ENCODE data around the gene ATP11A. TPM values are rescaled to one million over a fixed set of nuclear protein-coding genes. Genes with fewer than 3 reads are reported as not detected.
A peak's percentile ranks its signal among the peaks of the same experiment; 100 is the strongest.

ATP11A gene
- total RNA-seq, 2 donors from 2014 or later, result 122 to 140 TPM

DNA sequence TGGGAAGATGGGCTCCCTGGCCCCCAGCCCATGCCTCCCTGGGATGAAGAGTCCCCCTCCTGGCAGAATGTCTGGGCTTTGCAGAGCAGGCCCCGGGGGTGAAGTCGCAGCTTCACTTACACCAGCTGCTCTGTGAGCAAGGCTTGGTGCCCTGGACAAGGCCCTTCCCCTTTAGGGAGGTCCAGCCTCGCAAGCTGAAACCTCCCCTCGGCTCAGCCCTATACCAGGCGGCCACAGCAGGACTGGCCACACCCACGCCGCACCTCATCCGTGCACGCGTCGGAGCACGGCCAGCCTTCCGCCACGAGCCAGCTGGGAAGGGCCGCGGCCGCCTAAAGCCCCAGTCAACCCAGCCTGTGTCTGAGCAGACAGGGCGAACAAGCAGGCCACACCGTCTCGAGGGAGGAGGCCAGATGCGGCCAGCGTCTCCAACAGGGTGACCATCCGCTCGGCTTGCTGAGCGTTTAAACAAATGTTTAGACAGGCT lies 196.0 kb downstream of the ATP11A start:
- no peaks in the 10 kb centered on the region for H3K9me3 Mint-ChIP-seq
- no peaks in the 10 kb centered on the region for H3K27me3 ChIP-seq (ENCODE audit: control insufficient read depth, insufficient read depth, low read length, poor library complexity, severe bottlenecking)
- H3K9ac ChIP-seq (ENCODE audit: extremely low read depth, low read length, poor library complexity, severe bottlenecking), result peak overlapping the region; percentile 6
- peaks cover under 1% of the 10 kb centered on the region for H3K36me3 Mint-ChIP-seq (ENCODE audit: low read depth)
- H3K27ac Mint-ChIP-seq, result no peak overlapping the region
- peaks cover 4% of the 10 kb centered on the region for H3K4me1 Mint-ChIP-seq
- peaks cover 23% of the 10 kb centered on the region for H3K36me3 ChIP-seq (ENCODE audit: control insufficient read depth, insufficient read depth, low read length)
- peak overlapping the region; percentile 47 for H3K4me3 ChIP-seq (ENCODE audit: low read length)
- H3K27ac ChIP-seq (ENCODE audit: low read depth, low read length), result no peak overlapping the region
- H3K4me3 Mint-ChIP-seq, result peak overlapping the region; percentile 30
- peaks cover 7% of the 10 kb centered on the region for H3K4me1 ChIP-seq (ENCODE audit: control insufficient read depth, insufficient read depth, low read length)
- DNase-seq, result peak; percentile 96
- H3K27me3 Mint-ChIP-seq (ENCODE audit: insufficient read depth), result no peaks in the 10 kb centered on the region
- TF ChIP-seq, protein P1, sequence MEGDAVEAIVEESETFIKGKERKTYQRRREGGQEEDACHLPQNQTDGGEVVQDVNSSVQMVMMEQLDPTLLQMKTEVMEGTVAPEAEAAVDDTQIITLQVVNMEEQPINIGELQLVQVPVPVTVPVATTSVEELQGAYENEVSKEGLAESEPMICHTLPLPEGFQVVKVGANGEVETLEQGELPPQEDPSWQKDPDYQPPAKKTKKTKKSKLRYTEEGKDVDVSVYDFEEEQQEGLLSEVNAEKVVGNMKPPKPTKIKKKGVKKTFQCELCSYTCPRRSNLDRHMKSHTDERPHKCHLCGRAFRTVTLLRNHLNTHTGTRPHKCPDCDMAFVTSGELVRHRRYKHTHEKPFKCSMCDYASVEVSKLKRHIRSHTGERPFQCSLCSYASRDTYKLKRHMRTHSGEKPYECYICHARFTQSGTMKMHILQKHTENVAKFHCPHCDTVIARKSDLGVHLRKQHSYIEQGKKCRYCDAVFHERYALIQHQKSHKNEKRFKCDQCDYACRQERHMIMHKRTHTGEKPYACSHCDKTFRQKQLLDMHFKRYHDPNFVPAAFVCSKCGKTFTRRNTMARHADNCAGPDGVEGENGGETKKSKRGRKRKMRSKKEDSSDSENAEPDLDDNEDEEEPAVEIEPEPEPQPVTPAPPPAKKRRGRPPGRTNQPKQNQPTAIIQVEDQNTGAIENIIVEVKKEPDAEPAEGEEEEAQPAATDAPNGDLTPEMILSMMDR (conservative IDR thresholded peaks at IDR 0.05), result no peak
- no peaks in the 10 kb centered on the region for H3K9me3 ChIP-seq (ENCODE audit: control insufficient read depth, low read length)
- WGBS, 2 experiments (ENCODE audit: insufficient coverage in 1 of 2, insufficient read length in 1 of 2), result 20 to 34% methylated on average over 20 to 25 of the region's 25 CpGs

- Mint-ChIP-seq H3K27me3 (ENCODE audit: insufficient read depth) (no peaks in the 10 kb centered on the region), H3K9me3 (no peaks in the 10 kb centered on the region), H3K36me3 (ENCODE audit: low read depth) (no peaks in the 10 kb centered on the region), H3K4me3 (no peak overlapping the region), H3K27ac (no peak overlapping the region), H3K4me1 (peaks cover 15% of the 10 kb centered on the region)
- DNase-seq, result no peak
- Histone ChIP-seq H3K36me3 (ENCODE audit: control insufficient read depth, insufficient read depth, low read length) (peaks cover 13% of the 10 kb centered on the region), H3K9me3 (ENCODE audit: control insufficient read depth, low read length) (no peaks in the 10 kb centered on the region), H3K27me3 (ENCODE audit: control insufficient read depth, insufficient read depth, low read length, poor library complexity, severe bottlenecking) (no peaks in the 10 kb centered on the region), H3K9ac (ENCODE audit: extremely low read depth, low read length, poor library complexity, severe bottlenecking) (no peak overlapping the region), H3K27ac (ENCODE audit: low read depth, low read length) (no peak overlapping the region), H3K4me1 (ENCODE audit: control insufficient read depth, insufficient read depth, low read length) (peaks cover 13% of the 10 kb centered on the region), H3K4me3 (ENCODE audit: low read length) (no peak overlapping the region)
- TF ChIP-seq, protein P1 (conservative IDR thresholded peaks at IDR 0.05), result no peak
- whole genome bisulfite sequencing, 2 experiments (ENCODE audit: insufficient coverage in 1 of 2, insufficient read length in 1 of 2), result 94 to 96% methylated on average over 5 to 6 of the region's 6 CpGs
Measured at GRCh38 chr13:112887151-112887550, 197.3 kb downstream of the ATP11A start.

- TF ChIP-seq, protein P1 (conservative IDR thresholded peaks at IDR 0.05), result no peak
- Mint-ChIP-seq H3K27ac (no peak overlapping the region), H3K27me3 (ENCODE audit: insufficient read depth) (no peaks in the 10 kb centered on the region), H3K4me3 (no peak overlapping the region), H3K9me3 (no peaks in the 10 kb centered on the region), H3K36me3 (ENCODE audit: low read depth) (no peaks in the 10 kb centered on the region), H3K4me1 (peaks cover 19% of the 10 kb centered on the region)
- H3K36me3 ChIP-seq (ENCODE audit: control insufficient read depth, insufficient read depth, low read length), result peaks cover 11% of the 10 kb centered on the region
- H3K9me3 ChIP-seq (ENCODE audit: control insufficient read depth, low read length), result no peaks in the 10 kb centered on the region
- H3K4me3 ChIP-seq (ENCODE audit: low read length), result no peak overlapping the region
- peaks cover 18% of the 10 kb centered on the region for H3K4me1 ChIP-seq (ENCODE audit: control insufficient read depth, insufficient read depth, low read length)
- no peak overlapping the region for H3K27ac ChIP-seq (ENCODE audit: low read depth, low read length)
- WGBS, 2 experiments (ENCODE audit: insufficient coverage in 1 of 2, insufficient read length in 1 of 2), result 89 to 92% methylated on average over 6 to 10 of the region's 10 CpGs
- H3K27me3 ChIP-seq (ENCODE audit: control insufficient read depth, insufficient read depth, low read length, poor library complexity, severe bottlenecking), result no peaks in the 10 kb centered on the region
- DNase-seq, result no peak
- no peak overlapping the region for H3K9ac ChIP-seq (ENCODE audit: extremely low read depth, low read length, poor library complexity, severe bottlenecking)
Measured at GRCh38 chr13:112887557-112887991, 197.7 kb downstream of the ATP11A start.

All from endodermal cell (in vitro differentiated cells).